ENCODE measurements around the gene ATE1.

- no peak for TF ChIP-seq POLR2A (IDR thresholded peaks at IDR 0.05; ENCODE audit: low read length)
- no peak for TF ChIP-seq GATA1 (IDR thresholded peaks at IDR 0.05; ENCODE audit: low read depth, low read length)
Observed at GRCh38 chr10:121848082-121848481, 79.7 kb downstream of the ATE1 start.

Data from erythroblast (primary cell).